Measurements from ENCODE around the gene LYRM1. TPM values are rescaled to one million over a fixed set of nuclear protein-coding genes. Genes with fewer than 3 reads are reported as not detected.

LYRM1 gene
- total and polyA plus RNA-seq, 10 of the 15 experiments (the other 5 are each of a cell fraction or from before 2014, with no cell fraction given) = 18.4 to 54.4 (median 38.0) TPM

- TF ChIP-seq ZBTB33 (IDR thresholded peaks at IDR 0.05) (0 out of 2 replicates have a peak, but pooled peaks have one; percentile 35), SREBF1 (IDR thresholded peaks at IDR 0.05; ENCODE audit: low read length) (no peak), ZBTB40 (IDR thresholded peaks at IDR 0.05; ENCODE audit: borderline replicate concordance) (no peak)
Observed at GRCh38 chr16:20901436-20902112, 1.0 kb downstream of the LYRM1 start (continued).

GRCh38 chr16:20902426-20902825 lies 1.9 kb downstream of the LYRM1 start:
- no peak overlapping the region for H3K9ac ChIP-seq (ENCODE audit: control insufficient read depth, insufficient read depth, low read length)
- 100% methylated on average over 6 of the region's 6 CpGs for WGBS (ENCODE audit: insufficient coverage, insufficient replicate concordance, low lambda C conversion rate, missing lambda C conversion rate)
- TF ChIP-seq NFYA (IDR thresholded peaks at IDR 0.05; ENCODE audit: borderline replicate concordance, low read depth, low read length) (no peak), ZNF592 (IDR thresholded peaks at IDR 0.05) (no peak), ETV6 (conservative IDR thresholded peaks at IDR 0.05 in 1 of 2, IDR thresholded peaks at IDR 0.05 in 1 of 2; ENCODE audit: borderline replicate concordance in 1 of 2, low read depth in 1 of 2) (no peak), USF1 (IDR thresholded peaks at IDR 0.05; ENCODE audit: borderline replicate concordance, extremely low read length, insufficient read depth, low read depth, low read length) (no peak), MTA2 (IDR thresholded peaks at IDR 0.05; ENCODE audit: low read depth) (no peak)

More at GRCh38 chr16:20902426-20902825, 1.9 kb downstream of the LYRM1 start:
- ChIA-PET POLR2A (interaction anchor here (1.3 to 2.3 kb wide), 3 partner anchors 14 to 37 kb away, joined by 3 to 12 read pairs (median 7); no protein-coding TSS in a partner anchor), CTCF (interaction anchor here (0.9 to 2.0 kb wide), 3 partner anchors 9 to 53 kb away, joined by 4 to 7 read pairs (median 4); no protein-coding TSS in a partner anchor), RAD21 (ENCODE audit: unreplicated experiment) (interaction anchor here (1.5 to 2.8 kb wide), 5 partner anchors 23 to 52 kb away, joined by 4 to 12 read pairs (median 6); no protein-coding TSS in a partner anchor), SMC1A (ENCODE audit: uncharacterized antibody, unreplicated experiment) (interaction anchor here (0.6 to 4.6 kb wide), 9 partner anchors 9 to 1433 kb away, joined by 3 to 34 read pairs (median 5); no protein-coding TSS in a partner anchor)
- peak overlapping the region; percentile 82; the same call in 1 of the 2 replicates for H3K4me3 ChIP-seq
- H2AFZ ChIP-seq (ENCODE audit: control insufficient read depth, low read depth, low read length) = no peak overlapping the region
- H3K27ac ChIP-seq (ENCODE audit: control insufficient read depth, insufficient read depth) = no peak overlapping the region
- ATAC-seq (no peak), FAIRE-seq (no peak), DNase-seq (ENCODE audit: low read depth, low spot score) (no peak)
- H3K27me3 ChIP-seq (replicated peaks in 1 of 2; ENCODE audit: control insufficient read depth in 2 of 2, insufficient read depth in 2 of 2, low read length in 1 of 2) = no peaks in the 10 kb centered on the region
- H3K4me2 ChIP-seq (ENCODE audit: control insufficient read depth, insufficient read depth) = peak overlapping the region; percentile 82
- in situ Hi-C loops (cut with MboI) (no loop called here), intact Hi-C loops (cut with micrococcal nuclease; ENCODE audit: unreplicated experiment) (no loop called here)
- BruUV-seq (replicated peaks) = no TSS peak
- peaks cover 25% of the 10 kb centered on the region for H3K79me2 ChIP-seq (ENCODE audit: control insufficient read depth, insufficient read depth, low read length)
- H3K4me1 ChIP-seq (ENCODE audit: control insufficient read depth, insufficient read depth, low read length) = peaks cover 22% of the 10 kb centered on the region
- no peaks in the 10 kb centered on the region for H3K9me3 ChIP-seq (replicated peaks; ENCODE audit: control insufficient read depth, insufficient read depth, low read length)
- H3K36me3 ChIP-seq (ENCODE audit: control insufficient read depth in 2 of 2, insufficient read depth in 2 of 2, low read length in 1 of 2) = no peaks in the 10 kb centered on the region; a peak in 1 of 4 replicates
- no peaks in the 10 kb centered on the region for H4K20me1 ChIP-seq (ENCODE audit: control insufficient read depth, insufficient read depth)

Measured in GM12878 (cell line).